A673 (cell line): ENCODE measurements around the gene MPEG1. TPM values are rescaled to one million over a fixed set of nuclear protein-coding genes. Genes with fewer than 3 reads are reported as not detected.

Source experiments
- BruUV-seq: library from RNA; stranded (reverse); fragments of 400-500 nt; replicated peaks from 2 replicates; lab custom pipeline; 2021; lab: Mats Ljungman, UMichigan
- CTCF ChIA-PET: fragments of 300-600 bp; sonication (Branson Sonifier 250); formaldehyde crosslinking; loops from one replicate; lab custom pipeline; 2022; ENCODE audit warnings: antibody characterized with exemption; lab: Charles Lee
- POLR2A ChIA-PET: fragments of 300-600 bp; sonication (Branson Sonifier 250); formaldehyde crosslinking; loops from one replicate; lab custom pipeline; 2022; ENCODE audit warnings: antibody characterized with exemption; ENCODE audit not compliant: low non-redundant PET; lab: Charles Lee
- DNase-seq: peaks from one replicate; pipeline ENCODE4 v3.0.0-alpha.2; 2015; ENCODE audit warnings: low spot score
- H3K27ac ChIP-seq: fragments of 200-600 bp; sonication (generic); 2 replicates; pipeline ENCODE4 v1.5.1; 2016; ENCODE audit warnings: mixed run types, low read depth, mild to moderate bottlenecking, mixed read lengths, antibody characterized with exemption, low read length; ENCODE audit not compliant: poor library complexity, severe bottlenecking
- H3K27me3 ChIP-seq: fragments of 200-600 bp; sonication (generic); replicated peaks from 2 replicates; pipeline ENCODE4 v1.6.1; 2017; ENCODE audit warnings: mixed run types, low read depth, mild to moderate bottlenecking, mixed read lengths, antibody characterized with exemption, low read length; ENCODE audit not compliant: insufficient read depth, poor library complexity
- H3K36me3 ChIP-seq: fragments of 200-600 bp; sonication (generic); 2 replicates; pipeline ENCODE4 v1.6.1; 2016; ENCODE audit warnings: mixed run types, mild to moderate bottlenecking, mixed read lengths, antibody characterized with exemption, low read length; ENCODE audit not compliant: insufficient read depth, poor library complexity, severe bottlenecking
- H3K4me1 ChIP-seq: fragments of 200-600 bp; sonication (generic); 2 replicates; pipeline ENCODE4 v1.6.1; 2017; ENCODE audit warnings: mixed run types, mild to moderate bottlenecking, mixed read lengths, antibody characterized with exemption, low read length; ENCODE audit not compliant: insufficient read depth, poor library complexity, severe bottlenecking
- H3K4me3 ChIP-seq: fragments of 200-600 bp; sonication (generic); 2 replicates; pipeline ENCODE4 v1.5.1; 2016; ENCODE audit warnings: low read depth, mixed run types, mild to moderate bottlenecking, mixed read lengths, low read length; ENCODE audit not compliant: poor library complexity, severe bottlenecking
- H3K9me3 ChIP-seq: fragments of 200-600 bp; sonication (generic); 2 replicates; pipeline ENCODE4 v1.6.1; 2016; ENCODE audit warnings: mixed run types, low read depth, mild to moderate bottlenecking, mixed read lengths, antibody characterized with exemption, low read length; ENCODE audit not compliant: poor library complexity, severe bottlenecking
- EZH2 ChIP-seq: fragments of 200-600 bp; sonication (generic); IDR thresholded peaks from 2 replicates; pipeline ENCODE4 v1.6.1; 2017; ENCODE audit warnings: borderline replicate concordance, low read depth, mild to moderate bottlenecking, mixed read lengths, antibody characterized with exemption, low read length; ENCODE audit not compliant: poor library complexity, severe bottlenecking
- intact Hi-C: fragments of 100-400 bp; cut with micrococcal nuclease; formaldehyde crosslinking; loops from one replicate; pipeline ENCODE4 v1.10.0; 2022; ENCODE audit not compliant: unreplicated experiment
- total RNA-seq: library from RNA; stranded (reverse); gene quantifications from 2 replicates; pipeline ENCODE4 v1.2.3, GENCODE V29; 2021
- TF ChIP-seq, protein P1 (sequence below): fragments of 300-800, 200-600 bp; sonication (generic); conservative IDR thresholded peaks from 2 replicates; pipeline ENCODE4 v1.5.1; 2017; ENCODE audit warnings: low read depth, mild to moderate bottlenecking, antibody characterized with exemption, low read length, moderate library complexity, mixed read lengths

The MPEG1 gene
- total RNA-seq, 1 experiment from 2014 or later, result not detected

DNA sequence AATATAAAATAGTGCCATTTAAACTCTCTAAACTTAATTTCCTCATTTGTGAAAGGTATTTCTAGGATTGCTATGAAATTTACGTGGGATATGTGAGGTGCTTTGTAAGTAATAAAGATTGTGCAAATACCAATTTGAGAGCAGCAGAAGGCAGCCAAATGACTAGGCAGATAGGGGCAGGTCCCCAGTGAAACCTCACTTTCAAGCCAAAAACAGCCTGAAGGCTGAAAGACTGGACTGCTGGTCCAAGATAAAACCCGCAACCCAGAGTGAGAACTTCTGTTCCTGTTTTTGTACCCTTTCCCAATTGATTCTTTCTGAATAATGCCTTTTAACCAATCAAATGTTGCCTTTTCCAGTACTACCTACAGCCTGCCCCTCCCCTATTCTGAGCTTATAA lies 33.6 kb downstream of the MPEG1 start:
- Histone ChIP-seq H3K36me3 (no peaks in the 10 kb centered on the region), H3K9me3 (no peaks in the 10 kb centered on the region), H3K4me1 (peaks cover 4% of the 10 kb centered on the region), H3K27me3 (no peaks in the 10 kb centered on the region), H3K27ac (no peak overlapping the region), H3K4me3 (no peak overlapping the region)
- ChIA-PET CTCF (no interaction called here), POLR2A (no interaction called here)
- BruUV-seq, result no TSS peak
- DNase-seq, result no peak
- no peak for TF ChIP-seq EZH2
- TF ChIP-seq, protein P1, sequence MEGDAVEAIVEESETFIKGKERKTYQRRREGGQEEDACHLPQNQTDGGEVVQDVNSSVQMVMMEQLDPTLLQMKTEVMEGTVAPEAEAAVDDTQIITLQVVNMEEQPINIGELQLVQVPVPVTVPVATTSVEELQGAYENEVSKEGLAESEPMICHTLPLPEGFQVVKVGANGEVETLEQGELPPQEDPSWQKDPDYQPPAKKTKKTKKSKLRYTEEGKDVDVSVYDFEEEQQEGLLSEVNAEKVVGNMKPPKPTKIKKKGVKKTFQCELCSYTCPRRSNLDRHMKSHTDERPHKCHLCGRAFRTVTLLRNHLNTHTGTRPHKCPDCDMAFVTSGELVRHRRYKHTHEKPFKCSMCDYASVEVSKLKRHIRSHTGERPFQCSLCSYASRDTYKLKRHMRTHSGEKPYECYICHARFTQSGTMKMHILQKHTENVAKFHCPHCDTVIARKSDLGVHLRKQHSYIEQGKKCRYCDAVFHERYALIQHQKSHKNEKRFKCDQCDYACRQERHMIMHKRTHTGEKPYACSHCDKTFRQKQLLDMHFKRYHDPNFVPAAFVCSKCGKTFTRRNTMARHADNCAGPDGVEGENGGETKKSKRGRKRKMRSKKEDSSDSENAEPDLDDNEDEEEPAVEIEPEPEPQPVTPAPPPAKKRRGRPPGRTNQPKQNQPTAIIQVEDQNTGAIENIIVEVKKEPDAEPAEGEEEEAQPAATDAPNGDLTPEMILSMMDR, result no peak
- intact Hi-C loops, result no loop called here

DNA sequence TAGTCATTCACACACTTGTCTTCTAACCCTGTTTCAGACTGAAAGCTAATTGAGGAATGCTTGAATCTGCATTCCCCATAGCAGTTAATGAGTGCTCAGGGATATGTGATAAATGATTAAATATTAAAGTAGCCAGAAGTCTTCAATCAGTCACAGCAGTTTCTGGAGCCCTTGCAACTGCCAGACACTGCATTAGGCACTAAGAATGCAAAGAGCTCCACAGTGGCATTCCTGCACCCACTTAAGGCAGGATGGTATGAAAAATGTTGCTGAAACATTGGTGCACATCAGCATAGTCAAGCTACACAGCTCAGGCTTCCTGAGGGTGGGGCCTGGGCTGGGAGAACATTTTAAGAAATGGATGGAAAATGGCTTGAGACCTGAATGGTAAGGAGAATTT lies 34.3 kb downstream of the MPEG1 start:
- POLR2A ChIA-PET, result no interaction called here
- Histone ChIP-seq H3K4me3 (no peak overlapping the region), H3K9me3 (no peaks in the 10 kb centered on the region), H3K36me3 (no peaks in the 10 kb centered on the region), H3K4me1 (peaks cover 11% of the 10 kb centered on the region), H3K27ac (no peak overlapping the region), H3K27me3 (no peaks in the 10 kb centered on the region)
- no TSS peak for BruUV-seq
- TF ChIP-seq EZH2, result no peak
- TF ChIP-seq, protein P1, result no peak
- DNase-seq, result no peak
- intact Hi-C loops, result no loop called here
- CTCF ChIA-PET, result interaction anchor here (1.3 kb wide), 1 partner anchor 8 kb away, joined by 3 read pairs; no protein-coding TSS in a partner anchor

DNA sequence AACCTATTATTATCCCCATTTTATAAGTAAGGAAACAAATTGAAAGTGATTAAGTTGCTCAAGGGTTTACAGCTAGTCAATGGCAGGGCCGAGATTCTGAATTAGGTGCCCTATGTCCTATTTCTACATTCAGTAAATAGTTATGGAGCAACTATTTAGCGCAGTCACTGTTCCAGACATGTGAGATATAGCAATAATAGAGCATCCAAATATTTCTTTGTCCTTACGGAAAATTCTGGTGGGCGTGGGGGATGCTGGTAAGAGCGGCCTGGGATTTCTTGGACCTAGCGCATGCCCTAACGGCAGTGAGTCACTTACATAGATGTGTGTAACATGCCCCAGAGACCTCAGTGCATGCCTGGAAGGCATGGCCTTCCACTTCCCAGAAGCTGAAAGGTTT lies 36.4 kb downstream of the MPEG1 start:
- intact Hi-C loops, result no loop called here
- POLR2A ChIA-PET, result no interaction called here

More for the DNA sequence above, 36.4 kb downstream of the MPEG1 start:
- H3K27ac ChIP-seq, result no peak overlapping the region
- H3K9me3 ChIP-seq, result no peaks in the 10 kb centered on the region
- no TSS peak for BruUV-seq
- H3K4me1 ChIP-seq, result peaks cover 22% of the 10 kb centered on the region
- CTCF ChIA-PET, result no interaction called here
- H3K4me3 ChIP-seq, result no peak overlapping the region
- no peaks in the 10 kb centered on the region for H3K36me3 ChIP-seq
- DNase-seq, result no peak
- TF ChIP-seq, protein P1, result no peak
- TF ChIP-seq EZH2, result no peak
- peaks cover 7% of the 10 kb centered on the region for H3K27me3 ChIP-seq
